Activated CD8-positive, alpha-beta memory T cell treated with anti-CD3 and anti-CD28 coated beads, Interleukin-2, amount 50 U/mL, for 24 hours (primary cell): ENCODE data around the gene AOPEP.

Experiments used
- DNase-seq: peaks from one replicate; pipeline ENCODE4 v3.0.0-alpha.2; 2020; ENCODE audit errors: extremely low read depth

The AOPEP gene

DNA sequence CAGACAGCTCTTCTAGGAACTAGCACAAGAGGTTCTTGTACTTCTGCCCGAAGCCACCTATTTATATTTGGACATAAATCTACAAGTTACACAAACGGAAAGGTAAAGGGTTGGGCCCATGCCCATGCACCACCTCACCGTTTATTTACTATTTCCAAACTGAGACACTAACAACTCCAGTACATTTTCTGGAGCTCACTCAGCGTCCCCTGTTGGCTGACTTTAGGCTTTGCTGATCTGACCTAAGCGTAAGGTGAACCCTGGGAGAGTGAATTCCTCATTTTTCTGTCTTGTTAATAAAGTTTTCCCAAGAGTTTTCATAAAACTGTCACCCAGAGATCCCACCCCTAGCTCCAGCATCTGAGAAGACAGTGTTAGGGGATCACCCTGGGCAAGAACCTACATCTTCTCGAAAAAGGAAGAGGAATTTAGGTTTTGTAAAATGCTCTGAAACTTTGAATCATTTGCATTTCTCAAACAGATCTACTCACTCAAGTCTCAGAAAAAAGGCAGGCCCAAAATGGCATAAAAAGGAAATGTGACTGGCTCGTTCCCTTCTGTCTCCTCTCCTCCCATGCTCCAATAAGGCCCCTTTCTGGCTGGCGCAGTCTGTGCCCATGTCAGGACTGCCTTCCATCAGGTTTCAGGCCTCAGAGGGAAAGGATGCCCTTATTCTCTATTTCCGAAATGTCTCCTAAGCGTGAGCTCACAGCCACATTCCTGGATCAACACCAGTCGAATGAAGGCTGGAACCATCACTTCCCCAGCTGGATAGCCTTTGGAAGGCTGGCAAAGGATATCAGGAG lies 389.7 kb downstream of the AOPEP start:
- no peak for DNase-seq

DNA sequence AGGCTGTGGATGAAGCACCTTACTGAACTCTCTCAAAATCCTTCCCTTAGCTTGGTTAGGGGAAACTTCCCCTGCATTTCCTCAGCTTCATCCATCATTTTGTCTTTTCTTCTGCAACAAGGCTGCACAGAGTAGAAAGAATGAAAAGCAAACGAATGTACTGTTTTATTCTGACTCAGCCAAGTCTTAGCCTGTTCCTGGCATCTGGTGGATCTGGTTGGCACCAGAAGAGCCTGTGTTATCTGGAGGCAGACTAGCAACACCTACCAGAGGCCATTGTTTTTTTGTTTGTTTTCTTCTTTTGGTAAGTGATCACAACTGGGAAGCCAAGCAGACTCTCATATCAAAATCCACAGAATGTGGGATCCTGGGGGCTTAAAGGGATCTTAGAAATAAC lies 390.3 kb downstream of the AOPEP start:
- no peak for DNase-seq

DNA sequence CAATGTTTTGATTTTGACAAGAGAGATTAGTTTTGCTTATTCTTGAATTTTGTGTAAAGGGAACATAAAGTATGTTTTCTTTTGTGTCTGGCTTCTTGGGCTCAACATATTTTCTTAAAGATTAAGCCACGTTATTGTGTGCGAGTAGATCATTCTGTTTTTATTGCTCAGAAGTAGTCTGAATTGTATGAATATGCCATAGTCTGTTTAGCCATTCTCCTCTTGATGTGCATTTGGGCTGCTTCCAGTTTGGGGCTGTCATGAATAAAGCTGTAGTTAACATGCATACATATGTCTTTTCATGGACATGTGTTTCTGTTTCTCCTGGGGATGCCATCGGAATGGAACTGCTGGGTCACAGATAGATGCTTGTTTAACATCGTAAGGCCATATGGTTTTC lies 392.1 kb downstream of the AOPEP start:
- DNase-seq = no peak

DNA sequence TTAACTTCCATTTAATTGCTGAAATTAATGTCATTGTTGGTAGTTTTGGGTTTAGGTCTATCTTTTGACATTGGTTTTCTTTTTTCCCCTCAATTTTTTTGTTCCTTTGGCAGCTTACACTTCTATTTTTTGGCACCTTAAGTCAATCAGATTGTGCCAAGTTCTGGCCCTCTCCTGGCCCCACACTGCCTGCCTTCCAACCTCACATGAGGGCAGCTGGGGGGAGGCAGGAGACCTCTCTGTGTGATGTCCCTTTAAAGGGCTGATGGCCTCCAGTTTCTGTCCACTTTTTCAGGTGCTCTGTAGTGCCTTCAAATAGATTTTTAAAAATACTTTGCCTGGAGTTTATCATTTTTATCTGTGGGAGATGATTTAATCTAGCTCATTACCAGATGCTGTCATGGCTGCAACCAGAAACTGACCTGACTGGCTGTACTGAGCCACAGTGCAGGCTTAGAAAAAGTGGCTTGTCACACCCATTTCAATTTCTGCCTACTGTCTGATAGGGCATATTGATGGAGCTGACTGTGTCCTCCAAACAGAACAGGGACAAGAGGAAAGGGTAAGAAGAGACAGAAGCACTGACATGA lies 394.4 kb downstream of the AOPEP start:
- DNase-seq = no peak

DNA sequence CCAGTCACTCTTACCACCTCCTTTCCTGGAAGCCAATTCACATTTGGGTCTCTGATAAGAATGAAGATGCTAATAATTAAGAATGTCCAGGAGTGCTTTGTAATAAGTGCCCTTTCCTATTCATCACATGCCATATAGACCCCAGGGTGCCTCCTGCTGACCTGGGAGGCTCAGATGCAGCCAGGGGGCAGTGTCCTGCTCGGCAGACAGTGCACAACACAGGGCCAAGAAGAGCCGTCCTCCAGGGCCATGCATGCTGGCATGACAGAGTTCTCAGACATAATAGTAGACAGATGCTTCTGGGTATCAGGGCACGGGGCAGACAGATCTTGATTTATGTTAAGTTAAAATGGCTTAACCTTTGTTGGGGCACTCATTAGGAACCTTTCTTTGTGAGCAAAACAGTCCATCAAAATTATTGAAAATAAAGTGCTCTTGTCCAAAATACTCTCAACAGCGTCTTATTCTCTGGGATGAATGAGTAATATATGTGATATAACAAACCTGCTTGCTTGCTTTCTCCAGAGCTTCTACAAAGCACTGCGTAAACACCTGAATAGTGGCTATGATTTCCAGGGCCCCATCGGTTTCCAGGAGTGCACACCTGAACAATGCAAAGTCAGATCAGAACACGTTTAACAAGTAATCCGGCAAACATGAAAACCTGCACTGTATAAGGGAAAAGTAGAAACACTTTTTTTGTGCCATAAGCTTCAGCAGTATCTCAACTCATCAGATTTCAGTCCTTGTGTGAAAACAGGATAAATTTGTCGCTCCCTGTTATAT lies 398.3 kb downstream of the AOPEP start:
- no peak for DNase-seq

DNA sequence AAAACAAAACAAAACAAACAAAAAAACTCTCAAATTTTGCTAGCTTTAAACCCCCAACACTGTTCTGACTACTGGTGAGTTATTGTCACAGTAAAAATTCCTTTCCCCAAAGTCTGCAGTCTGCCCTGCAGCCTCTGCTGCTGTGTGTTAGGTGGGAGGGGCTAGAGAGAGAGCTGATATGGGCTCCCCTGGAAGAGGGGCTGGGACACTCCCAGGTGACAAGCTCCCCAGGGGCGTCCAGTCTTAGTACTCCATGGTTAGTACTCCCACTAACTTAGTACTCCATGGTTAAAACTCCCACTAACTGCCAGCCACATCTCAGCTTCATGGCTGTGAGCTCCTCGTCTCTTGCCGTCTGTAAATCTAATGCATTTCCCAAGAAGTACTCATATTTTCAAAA lies 399.2 kb downstream of the AOPEP start:
- DNase-seq = no peak

DNA sequence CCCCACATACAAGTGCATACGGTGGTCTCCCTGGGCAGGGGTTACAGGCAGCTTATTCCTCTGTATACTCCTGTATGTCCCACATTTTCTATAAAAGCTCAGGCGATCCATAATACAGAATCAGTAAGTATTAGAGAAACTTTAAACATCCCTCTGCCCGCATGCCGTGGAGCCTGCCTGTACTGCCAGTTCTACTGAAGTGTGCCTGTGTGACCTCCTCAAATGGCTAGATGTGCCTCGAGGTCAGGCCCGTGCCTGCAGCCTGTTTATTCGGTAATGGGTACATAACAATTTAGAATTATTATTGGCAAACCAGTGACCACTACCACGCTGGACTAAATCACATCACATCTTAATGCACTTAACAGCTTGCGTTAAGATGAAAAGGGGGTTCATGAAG lies 400.2 kb downstream of the AOPEP start:
- no peak for DNase-seq

DNA sequence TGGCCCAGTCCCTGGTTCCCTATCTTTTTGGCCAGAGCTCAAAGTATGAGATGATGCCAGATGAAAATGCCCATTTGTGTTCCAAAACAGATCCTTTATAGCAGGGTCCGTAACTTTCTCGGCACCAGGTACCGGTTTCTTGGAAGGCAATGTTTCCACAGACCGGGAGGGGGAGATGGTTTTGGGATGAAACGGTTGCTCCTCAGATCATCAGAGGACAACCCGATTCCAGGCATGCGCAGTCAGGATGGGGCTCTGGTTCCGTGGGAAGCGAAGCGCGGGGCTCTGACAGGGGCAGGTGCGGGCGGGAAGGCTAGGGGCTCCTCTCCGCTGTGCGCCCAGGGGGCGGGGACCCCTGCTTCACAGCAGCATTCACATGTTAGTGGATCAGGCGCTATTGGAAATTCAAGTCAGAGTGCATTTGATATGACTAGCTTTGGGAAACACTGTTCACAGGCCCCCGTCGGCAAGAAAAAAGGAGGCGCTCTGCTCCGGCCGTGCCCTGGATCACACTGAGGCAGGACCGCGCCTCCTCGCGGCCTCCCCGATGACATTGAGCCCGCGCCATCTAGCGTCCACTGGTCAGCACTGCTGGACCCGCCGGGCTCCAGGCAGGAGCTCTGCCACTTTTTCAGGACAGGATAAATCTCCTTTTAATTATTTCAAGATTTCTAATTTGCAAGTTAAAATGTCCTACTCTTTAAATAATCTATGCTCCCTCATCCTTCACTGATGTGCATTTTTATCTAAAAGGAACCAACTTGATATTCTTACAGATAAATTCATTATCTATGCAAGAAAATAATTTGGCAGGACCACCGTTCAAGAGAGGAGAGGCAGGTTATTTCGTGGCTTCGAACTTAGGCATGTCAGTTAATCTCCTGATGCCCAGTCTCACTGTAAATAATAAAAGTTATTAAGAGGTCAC lies 401.0 kb downstream of the AOPEP start:
- DNase-seq = peak; percentile 43

DNA sequence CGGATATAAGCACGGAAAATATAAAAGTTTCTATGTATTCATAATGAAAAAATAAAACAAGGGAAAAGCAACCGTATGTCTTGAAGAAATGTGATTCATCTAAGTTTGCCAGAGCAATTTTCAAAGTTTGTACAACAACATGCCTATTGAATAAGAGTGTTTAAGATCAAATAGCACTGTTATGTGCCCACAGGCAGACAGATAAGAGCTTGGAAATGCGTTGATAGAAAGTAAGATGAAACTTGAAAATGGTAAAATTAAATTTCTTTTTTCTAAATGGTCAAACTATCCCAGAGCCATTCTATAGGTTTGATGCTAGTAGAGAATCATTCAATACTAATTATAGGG lies 401.7 kb downstream of the AOPEP start:
- DNase-seq = no peak

DNA sequence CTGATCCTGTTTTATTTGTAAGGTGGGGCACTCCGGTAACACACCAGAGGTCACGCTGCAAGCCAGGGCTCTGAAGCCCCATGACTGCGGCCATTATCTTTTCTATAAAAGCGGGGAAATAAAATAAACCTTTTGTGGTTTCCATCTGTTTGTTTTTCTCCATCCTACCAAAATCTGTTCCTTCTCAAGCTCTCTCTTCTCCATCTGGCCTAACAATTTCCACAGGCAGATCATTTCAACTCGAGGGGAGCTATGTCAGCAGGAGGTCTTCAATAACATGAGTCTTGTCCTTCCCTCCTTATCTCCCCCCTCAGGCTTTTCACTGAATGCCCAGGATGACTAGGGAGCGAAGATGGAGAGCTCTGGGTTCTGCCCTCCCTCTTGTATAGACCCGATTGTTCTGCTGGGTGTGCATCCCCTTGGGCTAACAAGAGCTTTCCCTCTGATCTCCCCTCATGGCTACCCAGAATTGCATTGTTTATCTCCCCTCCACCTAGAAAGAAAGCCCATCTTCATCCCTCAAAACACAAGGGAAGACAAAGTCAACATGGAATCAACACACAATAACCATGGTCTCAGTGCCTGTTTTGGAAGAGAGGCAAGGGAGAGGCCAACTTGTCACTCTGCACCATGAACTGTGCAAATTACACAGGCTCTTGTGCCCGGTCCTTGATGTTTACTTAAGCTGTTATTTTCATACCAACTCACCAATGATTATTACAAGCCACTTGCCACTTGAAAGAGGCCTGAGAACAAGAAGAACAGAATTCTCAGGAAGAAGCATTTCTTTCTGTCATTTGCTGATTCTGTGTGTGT lies 403.2 kb downstream of the AOPEP start:
- no peak for DNase-seq

DNA sequence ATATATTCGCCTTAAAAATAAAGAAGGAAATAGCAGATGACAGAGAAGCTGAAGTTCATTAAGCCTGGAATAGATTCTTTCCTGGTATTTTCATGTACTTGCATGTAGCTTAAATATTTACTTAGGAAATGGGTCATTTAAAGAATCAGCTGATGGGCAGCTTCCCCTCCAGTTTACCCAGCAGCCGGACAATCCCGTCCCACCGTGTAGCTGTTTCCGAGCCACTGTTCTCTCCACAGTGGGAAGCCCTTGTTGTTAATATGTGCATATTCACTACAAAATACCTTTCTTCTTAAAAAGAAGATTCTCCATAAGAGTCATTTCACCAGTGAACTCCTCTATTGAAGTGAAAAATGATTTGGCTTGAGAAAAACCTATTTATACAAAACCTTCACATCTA lies 404.0 kb downstream of the AOPEP start:
- DNase-seq = no peak

DNA sequence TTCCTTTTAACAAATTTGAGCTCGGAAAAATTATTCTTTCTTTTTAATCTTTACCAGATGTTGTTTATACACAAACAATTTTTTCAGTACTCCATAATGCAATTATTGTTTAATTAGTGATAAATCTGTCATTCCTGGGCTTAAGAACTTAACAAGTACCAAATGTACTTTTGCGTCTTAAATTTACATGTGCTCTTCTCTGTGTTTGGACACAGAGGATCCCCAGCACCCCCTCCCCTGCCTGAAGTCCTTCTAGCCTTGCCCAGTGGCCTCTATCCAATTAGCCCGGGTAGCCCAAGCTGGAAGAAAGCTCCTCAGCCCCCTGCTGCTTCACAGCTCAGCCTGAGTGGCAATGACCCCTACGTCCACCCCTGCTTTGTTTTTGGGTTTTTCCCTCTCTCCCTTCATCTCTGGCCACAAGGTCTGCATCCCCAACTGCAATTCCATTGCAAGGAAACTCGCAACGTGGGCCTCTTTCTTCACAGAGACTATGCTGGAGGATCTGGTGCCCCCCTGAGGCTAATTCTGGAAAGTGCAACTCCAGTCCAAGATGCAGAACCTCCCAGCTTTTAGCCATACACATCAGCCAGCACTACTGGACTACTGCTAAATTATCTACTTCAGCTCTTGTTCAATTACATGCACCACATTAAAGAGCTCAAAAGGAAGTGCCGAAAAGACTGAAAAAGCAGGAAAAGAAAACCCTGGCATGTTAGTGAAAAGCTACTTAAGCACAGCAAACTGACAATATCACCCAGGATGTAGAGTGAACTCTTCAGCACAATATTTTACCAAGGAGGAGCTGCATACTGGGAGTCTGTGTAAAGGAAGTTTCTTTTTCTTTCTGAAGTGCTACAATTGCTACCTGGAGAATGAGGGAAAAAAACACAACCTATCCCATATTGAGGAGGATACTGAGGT lies 404.8 kb downstream of the AOPEP start:
- DNase-seq = peak; percentile 2

DNA sequence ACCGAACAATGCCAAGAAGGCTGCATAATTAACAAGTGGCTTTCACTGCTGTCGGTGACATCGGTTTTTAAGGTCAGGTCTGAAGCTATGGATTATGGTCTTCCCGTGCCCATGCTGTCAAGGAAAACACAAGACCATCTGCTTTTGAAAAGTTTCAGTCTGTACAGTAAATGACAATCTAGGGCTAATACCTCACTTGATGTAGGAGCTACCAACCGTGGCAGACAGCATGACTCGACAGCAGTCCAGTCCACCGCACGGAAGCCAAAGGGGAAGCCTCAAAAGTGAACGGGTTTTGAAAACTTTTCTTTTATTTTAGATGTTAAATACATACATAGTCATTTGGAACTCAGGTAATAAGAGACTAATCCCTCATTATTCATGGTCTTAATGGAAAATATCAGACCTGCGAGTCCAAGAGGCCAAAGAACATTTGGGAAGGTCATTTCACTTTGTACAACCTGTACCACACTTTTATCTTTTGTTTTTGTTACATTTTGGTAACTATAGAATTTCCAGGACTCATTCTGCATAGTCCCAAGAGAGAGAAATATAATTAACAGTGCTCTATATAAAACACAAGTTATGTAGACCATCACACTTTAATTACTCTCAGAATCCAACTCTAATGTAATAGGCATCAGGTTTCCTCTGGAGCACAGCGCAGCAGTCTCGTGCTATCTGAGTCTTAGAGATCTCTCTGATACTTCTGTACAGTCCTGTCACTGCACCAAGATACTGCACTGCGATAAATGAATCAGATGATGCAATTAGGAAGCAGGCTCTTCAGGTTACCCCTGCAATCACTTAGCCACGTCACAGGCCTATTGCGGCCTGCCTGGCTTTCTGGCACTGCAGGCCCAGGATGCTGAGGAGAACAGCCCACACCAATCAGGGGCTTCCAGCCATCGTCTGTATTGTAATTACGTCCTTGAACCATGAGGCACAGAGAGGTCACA lies 406.1 kb downstream of the AOPEP start:
- no peak for DNase-seq

DNA sequence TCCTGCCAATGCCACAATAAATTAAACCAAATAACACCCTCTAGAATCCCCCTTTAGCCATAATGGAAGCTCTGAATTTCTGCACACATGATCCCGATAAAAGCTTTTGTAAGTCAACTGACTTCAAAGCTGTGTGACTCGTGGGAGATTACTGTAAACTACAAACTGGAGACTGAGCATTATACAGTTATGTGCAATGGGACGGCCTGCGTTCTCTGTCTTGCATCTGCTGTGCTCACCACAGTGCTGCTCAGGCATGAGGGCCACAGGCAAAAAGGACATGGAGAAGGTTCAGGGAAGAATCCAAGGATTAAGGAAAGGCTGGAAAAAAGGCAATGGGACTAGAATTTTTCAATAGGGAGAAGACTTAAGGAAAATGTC lies 406.8 kb downstream of the AOPEP start:
- DNase-seq = no peak

DNA sequence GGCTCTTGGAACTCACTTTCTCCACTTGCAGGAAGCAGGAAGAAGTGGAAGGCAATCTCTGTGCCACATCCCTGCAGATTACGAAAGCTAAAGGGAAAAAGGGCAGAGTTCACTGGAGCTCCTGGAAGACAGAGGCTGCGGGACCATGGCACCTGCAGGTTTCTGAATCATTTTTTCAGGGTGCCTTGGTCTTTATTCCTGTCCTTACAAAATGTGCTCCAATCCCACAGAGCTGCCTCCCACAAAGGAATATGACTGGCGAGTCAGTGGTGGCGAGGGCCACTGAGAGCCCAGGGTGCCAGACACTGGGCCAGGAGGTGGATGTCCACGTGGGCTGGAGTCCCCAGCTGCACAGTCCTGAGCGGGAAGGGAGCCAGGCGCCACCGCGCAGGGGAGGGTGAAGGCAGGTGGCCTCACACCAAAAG lies 408.0 kb downstream of the AOPEP start:
- DNase-seq = no peak

DNA sequence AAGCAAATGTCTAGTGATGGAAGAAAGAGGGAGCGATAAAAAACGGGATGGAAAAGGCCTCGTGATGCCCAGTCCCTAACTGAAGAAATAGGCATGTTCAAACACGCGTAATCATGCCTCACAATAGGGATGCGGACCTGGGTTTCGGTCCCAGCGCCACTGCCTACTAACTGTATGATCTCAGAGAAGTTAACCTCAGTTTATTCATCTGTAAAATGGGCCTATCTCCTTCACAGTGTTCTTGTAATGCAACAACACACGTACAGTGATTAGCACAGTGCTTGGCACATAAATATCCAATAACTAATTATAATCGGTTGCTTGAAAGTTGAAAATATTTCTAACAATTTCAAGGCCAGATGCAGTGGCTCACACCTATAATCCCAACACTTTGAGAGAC lies 409.3 kb downstream of the AOPEP start:
- no peak for DNase-seq
